Endothelial cell (in vitro differentiated cells): Measurements from ENCODE around the gene ZNF565. TPM values are rescaled to one million over a fixed set of nuclear protein-coding genes. Genes with fewer than 3 reads are reported as not detected.

Experiments
- DNase-seq: peaks from one replicate; pipeline ENCODE4 v3.0.0; 2021; ENCODE audit warnings: low spot score
- H3K27ac Mint-ChIP-seq: one replicate; pipeline ENCODE4 v1.8.0; 2021; ENCODE audit warnings: mixed read lengths, inconsistent platforms; ENCODE audit not compliant: unreplicated experiment
- H3K27me3 Mint-ChIP-seq: one replicate; pipeline ENCODE4 v1.8.0; 2021; ENCODE audit warnings: mild to moderate bottlenecking, moderate library complexity, mixed read lengths, inconsistent platforms; ENCODE audit not compliant: unreplicated experiment
- H3K36me3 Mint-ChIP-seq: one replicate; pipeline ENCODE4 v1.8.0; 2021; ENCODE audit warnings: mild to moderate bottlenecking, low read depth, mixed read lengths, inconsistent platforms; ENCODE audit not compliant: unreplicated experiment
- H3K4me1 Mint-ChIP-seq: one replicate; pipeline ENCODE4 v1.8.0; 2021; ENCODE audit warnings: mild to moderate bottlenecking, mixed read lengths, inconsistent platforms; ENCODE audit not compliant: unreplicated experiment
- H3K4me3 Mint-ChIP-seq: one replicate; pipeline ENCODE4 v1.8.0; 2021; ENCODE audit warnings: mild to moderate bottlenecking, mixed read lengths, inconsistent platforms; ENCODE audit not compliant: unreplicated experiment
- H3K9me3 Mint-ChIP-seq: one replicate; pipeline ENCODE4 v1.8.0; 2021; ENCODE audit warnings: mixed read lengths, inconsistent platforms; ENCODE audit not compliant: unreplicated experiment
- long read RNA-seq: library from polyadenylated mRNA; unstranded; transcript quantifications from one replicate; pipeline ENCODE4 v2.0.0, GENCODE V29; 2020; ENCODE audit not compliant: unreplicated experiment
- total RNA-seq: library from RNA; stranded (reverse); fragmentation: NEBNext Ultra II Directional; extraction: Animal tissue kit (Norgen Biotek cat#: 25700); gene quantifications from one replicate; pipeline ENCODE4 v1.2.1, GENCODE V29; 2021; ENCODE audit not compliant: unreplicated experiment
- TF ChIP-seq, protein P1 (sequence below): fragments of 200-600 bp; sonication (generic); IDR thresholded peaks from one replicate; pipeline ENCODE4 v1.5.0; 2021; ENCODE audit warnings: antibody characterized with exemption; ENCODE audit not compliant: unreplicated experiment

ZNF565 gene
- total RNA-seq = 3.7 TPM
- long read RNA-seq, transcript ZNF565-201 (5 exons, 2,023 nt) = major isoform, 8 of 10 reads
- long read RNA-seq, partial matches to known transcripts = 0 of 10 reads
- long read RNA-seq, other reads (novel, unspliced or antisense) = 0 of 10 reads

DNA sequence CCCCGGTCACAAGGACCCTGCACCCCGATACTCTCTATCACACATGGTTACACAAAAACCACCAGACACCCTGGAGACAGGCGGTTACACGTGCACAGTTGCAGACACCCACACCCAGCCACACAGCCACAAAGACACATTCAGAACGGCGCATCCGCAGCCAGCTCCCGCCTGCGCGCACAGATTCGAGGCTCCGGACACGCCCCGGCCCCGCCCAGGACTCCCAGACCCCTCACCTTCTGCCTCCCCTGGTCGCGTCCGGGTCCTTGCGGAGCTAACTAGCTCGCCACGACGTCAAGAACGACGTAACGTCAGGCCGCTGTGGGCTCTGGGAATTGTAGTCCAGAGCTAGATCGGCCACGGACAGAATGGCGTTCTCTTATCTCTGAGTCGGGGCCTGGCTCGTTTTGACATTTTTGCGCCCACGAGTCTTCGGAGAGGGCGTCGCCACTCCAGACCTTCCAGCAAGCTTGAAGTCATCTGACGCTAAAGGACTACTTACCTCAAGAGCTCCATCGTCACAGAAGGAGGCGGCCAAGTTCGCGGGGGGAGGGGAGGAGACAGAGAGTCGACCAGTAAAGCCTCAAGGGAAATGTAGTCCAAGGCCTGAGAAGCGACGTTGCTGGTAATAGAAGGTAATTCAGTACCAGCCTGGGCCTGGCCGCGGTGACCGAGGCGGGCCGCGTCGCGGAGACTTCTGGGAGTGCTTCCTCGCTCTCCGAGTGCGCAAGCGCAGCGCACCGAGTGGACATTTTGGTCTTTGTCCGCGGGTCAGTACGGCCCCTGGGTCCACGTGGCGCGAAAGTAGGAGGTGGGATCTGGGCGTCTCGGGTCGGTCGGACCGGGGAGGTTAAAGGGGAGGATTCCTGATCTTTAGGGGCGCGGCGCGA lies at the start of gene ZNF565, which contains the start of gene ZNF146:
Gene ZNF565, minus strand, starts transcription at position 280 of the 890 bp plus-strand sequence. CDS start 12,680 bp downstream, outside the sequence.
Gene ZNF146, plus strand, starts transcription at position 721 of the 890 bp plus-strand sequence. CDS start 21,335 bp downstream, outside the sequence.
- no peaks in the 10 kb centered on the region for H3K27me3 Mint-ChIP-seq
- H3K9me3 Mint-ChIP-seq = no peaks in the 10 kb centered on the region
- DNase-seq = peak; percentile 97
- H3K4me3 Mint-ChIP-seq = no peak within 1 kb of the TSS
- H3K36me3 Mint-ChIP-seq = peaks cover 5% of the 10 kb centered on the region
- TF ChIP-seq, protein P1, sequence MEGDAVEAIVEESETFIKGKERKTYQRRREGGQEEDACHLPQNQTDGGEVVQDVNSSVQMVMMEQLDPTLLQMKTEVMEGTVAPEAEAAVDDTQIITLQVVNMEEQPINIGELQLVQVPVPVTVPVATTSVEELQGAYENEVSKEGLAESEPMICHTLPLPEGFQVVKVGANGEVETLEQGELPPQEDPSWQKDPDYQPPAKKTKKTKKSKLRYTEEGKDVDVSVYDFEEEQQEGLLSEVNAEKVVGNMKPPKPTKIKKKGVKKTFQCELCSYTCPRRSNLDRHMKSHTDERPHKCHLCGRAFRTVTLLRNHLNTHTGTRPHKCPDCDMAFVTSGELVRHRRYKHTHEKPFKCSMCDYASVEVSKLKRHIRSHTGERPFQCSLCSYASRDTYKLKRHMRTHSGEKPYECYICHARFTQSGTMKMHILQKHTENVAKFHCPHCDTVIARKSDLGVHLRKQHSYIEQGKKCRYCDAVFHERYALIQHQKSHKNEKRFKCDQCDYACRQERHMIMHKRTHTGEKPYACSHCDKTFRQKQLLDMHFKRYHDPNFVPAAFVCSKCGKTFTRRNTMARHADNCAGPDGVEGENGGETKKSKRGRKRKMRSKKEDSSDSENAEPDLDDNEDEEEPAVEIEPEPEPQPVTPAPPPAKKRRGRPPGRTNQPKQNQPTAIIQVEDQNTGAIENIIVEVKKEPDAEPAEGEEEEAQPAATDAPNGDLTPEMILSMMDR = no peak
- H3K4me1 Mint-ChIP-seq = peaks cover 6% of the 10 kb centered on the region
- H3K27ac Mint-ChIP-seq = no peak within 1 kb of the TSS

DNA sequence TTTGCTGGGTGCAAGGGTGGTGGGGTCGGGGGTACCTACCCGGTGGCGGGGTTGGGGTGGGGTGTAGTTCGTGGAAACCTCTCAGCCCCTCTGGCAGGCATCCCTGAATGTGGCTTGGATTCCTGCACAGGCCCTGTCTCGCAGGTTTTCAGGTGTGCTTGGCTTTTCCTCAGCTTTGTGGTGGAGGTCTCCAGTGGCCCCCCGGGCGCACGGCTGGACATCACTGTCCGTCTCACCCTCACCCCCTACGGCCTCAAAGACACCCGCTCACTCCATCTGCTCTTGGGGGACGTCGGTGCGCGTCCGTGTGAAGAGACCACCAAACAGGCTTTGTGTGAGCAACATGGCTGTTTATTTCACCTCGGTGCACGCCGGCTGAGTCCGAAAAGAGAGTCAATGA lies 44.7 kb upstream of the ZNF565 start:
- no peaks in the 10 kb centered on the region for H3K4me1 Mint-ChIP-seq
- DNase-seq = no peak
- peaks cover 23% of the 10 kb centered on the region for H3K9me3 Mint-ChIP-seq
- H3K4me3 Mint-ChIP-seq = no peak overlapping the region
- TF ChIP-seq, protein P1 = no peak
- H3K27ac Mint-ChIP-seq = no peak overlapping the region
- H3K36me3 Mint-ChIP-seq = peaks cover 23% of the 10 kb centered on the region
- peaks cover 17% of the 10 kb centered on the region for H3K27me3 Mint-ChIP-seq

DNA sequence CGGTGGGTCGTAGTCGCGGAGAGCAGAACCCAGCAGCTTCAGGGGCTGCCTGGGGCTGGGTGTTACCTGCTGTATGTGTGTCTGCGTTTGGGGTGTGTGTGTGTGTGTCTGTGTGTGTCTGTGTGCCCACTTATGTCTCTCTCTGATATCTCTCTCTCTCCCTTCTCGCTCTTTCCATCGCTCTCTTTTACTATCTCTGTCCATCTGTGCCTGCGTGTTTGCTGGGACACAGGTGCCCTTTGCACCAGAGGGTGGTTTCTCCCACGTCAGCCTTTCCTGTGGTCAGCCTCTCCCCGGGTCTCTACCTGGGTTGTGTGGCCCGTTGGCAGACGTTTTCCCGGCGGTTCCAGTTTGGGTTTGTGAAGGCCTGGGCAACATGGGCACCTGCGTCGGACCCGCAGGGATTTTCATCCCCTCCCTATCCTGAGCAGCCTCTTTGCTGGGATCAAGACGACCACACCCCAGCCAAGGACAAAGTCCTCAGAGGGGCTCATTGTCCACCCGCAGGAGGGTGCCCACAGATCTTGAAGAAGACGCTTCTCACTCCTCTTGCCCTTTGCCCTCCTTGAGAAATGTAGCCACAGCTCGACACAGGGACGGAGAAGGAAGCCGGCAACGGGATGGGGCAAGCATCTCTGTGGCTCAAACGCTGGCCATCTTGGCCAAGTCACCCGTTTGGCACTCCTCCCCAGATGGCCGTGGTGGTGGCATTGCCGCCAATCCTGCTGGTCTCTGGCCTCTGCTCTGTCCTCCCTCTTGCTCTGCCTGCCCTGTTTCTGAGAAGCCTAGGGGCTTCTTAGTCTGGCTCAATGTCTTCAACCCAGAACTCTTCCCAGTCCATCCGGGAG lies 43.8 kb upstream of the ZNF565 start:
- TF ChIP-seq, protein P1 = no peak
- Mint-ChIP-seq H3K27me3 (peaks cover 16% of the 10 kb centered on the region), H3K36me3 (peaks cover 17% of the 10 kb centered on the region), H3K27ac (no peak overlapping the region), H3K4me1 (no peaks in the 10 kb centered on the region), H3K4me3 (no peak overlapping the region), H3K9me3 (peaks cover 15% of the 10 kb centered on the region)
- no peak for DNase-seq

DNA sequence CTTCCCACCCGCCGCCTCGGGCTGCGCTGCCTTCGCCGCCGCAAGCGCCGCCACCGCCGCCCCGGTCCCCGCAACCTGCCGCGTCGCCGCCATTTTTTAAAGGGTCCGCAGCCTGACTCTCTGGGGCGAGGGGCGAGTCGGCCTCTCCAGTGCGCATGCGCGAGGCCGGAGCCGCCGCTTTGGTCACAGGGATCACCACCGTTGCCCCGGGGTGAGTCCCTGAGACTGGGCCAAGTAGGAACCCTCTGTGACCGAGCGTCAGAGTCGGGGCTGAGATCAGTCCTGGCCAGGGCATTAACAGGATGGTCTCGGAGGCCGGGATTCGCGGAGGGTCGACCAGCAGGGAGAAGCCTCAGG lies 43.0 kb upstream of the ZNF565 start:
- Mint-ChIP-seq H3K36me3 (peaks cover 15% of the 10 kb centered on the region), H3K9me3 (peaks cover 12% of the 10 kb centered on the region), H3K27me3 (peaks cover 10% of the 10 kb centered on the region), H3K27ac (no peak overlapping the region), H3K4me3 (no peak overlapping the region), H3K4me1 (no peaks in the 10 kb centered on the region)
- no peak for DNase-seq
- TF ChIP-seq, protein P1 = no peak
